GM10847 (cell line): ENCODE measurements around the gene DMRTB1.

Source experiments
- POLR2A ChIP-seq: IDR thresholded peaks from 2 replicates; pipeline ENCODE4 v1.6.1; 2011; ENCODE audit not compliant: insufficient read length; ENCODE audit errors: extremely low read depth

DMRTB1 gene

GRCh38 chr1:53459321-53460175 is at the start of gene DMRTB1:
Gene DMRTB1, plus strand, starts transcription at chr1:53459399. Its CDS starts 55 bp downstream, at chr1:53459454.
- no peak for TF ChIP-seq POLR2A

- TF ChIP-seq POLR2A, result no peak
These were observed 49.5 kb upstream of the DMRTB1 start for GRCh38 chr1:53409695-53410094.

- no peak for TF ChIP-seq POLR2A
These were observed 49.1 kb upstream of the DMRTB1 start for GRCh38 chr1:53410100-53410541.

GRCh38 chr1:53410701-53411100 is 48.5 kb upstream of the DMRTB1 start:
- no peak for TF ChIP-seq POLR2A

GRCh38 chr1:53411541-53412152 is 47.6 kb upstream of the DMRTB1 start:
- TF ChIP-seq POLR2A, result no peak

GRCh38 chr1:53412285-53413174 is 46.7 kb upstream of the DMRTB1 start:
- TF ChIP-seq POLR2A, result no peak

GRCh38 chr1:53413175-53414001 is 45.8 kb upstream of the DMRTB1 start:
- no peak for TF ChIP-seq POLR2A

GRCh38 chr1:53414632-53415031 is 44.6 kb upstream of the DMRTB1 start:
- no peak for TF ChIP-seq POLR2A

- TF ChIP-seq POLR2A, result no peak
These were observed 43.8 kb upstream of the DMRTB1 start for GRCh38 chr1:53415432-53415831.

- no peak for TF ChIP-seq POLR2A
These were observed 42.9 kb upstream of the DMRTB1 start for GRCh38 chr1:53416269-53416813.

- no peak for TF ChIP-seq POLR2A
These were observed 42.1 kb upstream of the DMRTB1 start for GRCh38 chr1:53417074-53417511.

- no peak for TF ChIP-seq POLR2A
These were observed 40.2 kb upstream of the DMRTB1 start for GRCh38 chr1:53419034-53419433.

- no peak for TF ChIP-seq POLR2A
These were observed 38.9 kb upstream of the DMRTB1 start for GRCh38 chr1:53420341-53420740.

- no peak for TF ChIP-seq POLR2A
These were observed 38.0 kb upstream of the DMRTB1 start for GRCh38 chr1:53421208-53421607.
